HG02571 (cell line): ENCODE data around the gene B3GALT5.

Experiments
- ATAC-seq: cut with Tn5 transposase; IDR thresholded peaks from one replicate; pipeline ENCODE4 v1.9.1; 2021; ENCODE audit warnings: mild to moderate bottlenecking, moderate library complexity; ENCODE audit not compliant: unreplicated experiment

Gene B3GALT5

GRCh38 chr21:39641827-39642450, 29.2 kb downstream of the B3GALT5 start:
- no peak for ATAC-seq

GRCh38 chr21:39644062-39644560, 31.4 kb downstream of the B3GALT5 start:
- ATAC-seq, result no peak

DNA sequence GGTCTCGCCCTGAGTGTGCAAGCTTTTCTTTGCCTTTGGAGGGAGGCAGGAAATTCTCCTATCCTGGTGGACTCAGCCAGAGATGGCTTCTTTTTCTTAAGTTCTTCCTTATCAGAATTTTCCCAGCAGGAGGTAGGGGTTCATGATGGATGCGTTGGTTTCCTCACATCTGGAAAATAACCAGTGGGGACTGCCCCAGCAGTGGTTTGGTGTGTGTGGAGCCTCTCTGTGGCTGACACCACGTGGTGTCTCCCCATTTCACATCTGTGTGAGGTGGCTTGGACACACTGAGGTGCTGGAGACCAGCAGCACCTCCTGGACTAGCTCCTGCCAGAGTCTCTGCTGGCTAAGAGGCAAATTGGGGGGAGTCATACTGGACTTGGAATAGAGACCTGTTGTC, 32.6 kb downstream of the B3GALT5 start:
- no peak for ATAC-seq

- no peak for ATAC-seq
These were observed 34.7 kb downstream of the B3GALT5 start for GRCh38 chr21:39647476-39647875.

DNA sequence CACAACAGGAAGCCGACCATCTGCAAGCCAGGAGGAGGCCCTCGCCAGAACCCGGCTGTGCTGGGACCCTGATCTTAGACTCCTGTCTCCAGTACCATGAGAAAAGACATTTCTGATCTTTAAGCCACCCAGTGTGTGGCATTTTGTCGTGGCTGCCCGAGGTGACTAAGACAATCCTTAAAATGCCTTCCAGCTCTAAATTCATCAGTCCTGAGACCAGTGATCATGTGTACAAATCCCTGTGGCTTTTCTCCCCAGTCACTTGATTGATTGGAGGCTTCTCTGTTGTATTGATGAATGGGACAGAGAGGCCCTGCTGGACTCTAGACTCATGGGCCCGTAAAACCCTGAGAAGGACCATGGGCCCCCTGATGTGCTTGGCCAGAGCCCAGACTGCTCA, 36.1 kb downstream of the B3GALT5 start:
- ATAC-seq, result no peak

GRCh38 chr21:39649526-39649925, 36.8 kb downstream of the B3GALT5 start:
- no peak for ATAC-seq

DNA sequence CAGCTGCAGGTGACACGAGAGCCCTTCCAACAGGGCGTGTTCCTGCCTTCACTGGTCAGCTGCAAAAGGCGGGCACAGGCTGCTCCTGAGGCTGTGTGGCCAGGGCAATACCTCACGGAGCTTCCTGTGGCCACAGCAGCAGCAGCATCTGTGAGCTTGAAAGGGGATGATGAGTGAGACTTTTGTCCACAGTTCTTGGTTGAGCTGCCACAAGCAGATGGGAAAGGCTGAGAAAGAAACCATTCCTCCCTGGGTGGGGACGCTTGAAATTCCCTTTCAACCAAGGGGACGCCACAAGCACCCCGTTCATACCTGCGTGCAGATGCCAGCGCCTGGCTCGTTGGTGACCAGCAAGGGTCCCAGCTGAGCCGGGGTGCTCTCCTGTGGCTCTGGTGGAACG, 37.6 kb downstream of the B3GALT5 start:
- ATAC-seq, result no peak

DNA sequence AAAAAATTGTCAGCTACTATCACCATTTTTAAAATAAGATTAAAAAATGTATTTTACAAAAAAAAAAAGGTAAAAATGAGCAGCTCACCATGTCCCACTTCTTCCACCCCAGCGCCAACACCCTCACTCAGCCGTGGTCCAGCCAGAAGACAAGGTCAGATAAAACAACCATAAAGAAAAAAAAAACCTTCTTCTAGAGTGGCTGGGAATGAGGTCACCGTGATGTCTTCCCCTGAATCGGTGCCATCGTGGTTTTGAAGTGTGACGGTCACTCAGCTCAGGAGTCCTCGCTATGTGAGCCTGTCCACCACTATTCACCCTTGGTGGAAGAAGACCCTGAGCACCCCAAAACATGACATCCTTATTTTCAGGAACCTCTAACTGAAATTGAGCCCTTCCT, 38.1 kb downstream of the B3GALT5 start:
- ATAC-seq, result no peak

GRCh38 chr21:39651206-39651605, 38.5 kb downstream of the B3GALT5 start:
- ATAC-seq, result no peak

DNA sequence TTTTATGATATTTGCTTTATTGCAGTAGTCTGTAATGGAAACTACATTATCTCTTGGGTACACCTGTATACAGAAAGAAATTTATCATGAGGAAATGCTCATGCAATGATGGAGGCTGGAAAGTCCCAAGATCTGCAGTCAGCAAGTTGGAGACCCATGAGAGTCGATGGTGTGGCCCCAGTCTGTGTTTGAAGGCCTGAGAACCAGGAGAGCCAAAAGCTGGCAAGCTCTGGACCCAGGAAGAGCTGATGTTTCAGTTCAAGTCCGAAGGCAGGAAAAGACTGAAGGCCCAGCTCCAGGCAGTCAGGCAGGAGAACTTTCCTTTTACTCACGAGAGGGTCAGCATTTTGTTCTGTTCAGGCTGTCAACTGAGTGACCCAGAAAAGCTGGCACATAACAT, 42.2 kb downstream of the B3GALT5 start:
- no peak for ATAC-seq

DNA sequence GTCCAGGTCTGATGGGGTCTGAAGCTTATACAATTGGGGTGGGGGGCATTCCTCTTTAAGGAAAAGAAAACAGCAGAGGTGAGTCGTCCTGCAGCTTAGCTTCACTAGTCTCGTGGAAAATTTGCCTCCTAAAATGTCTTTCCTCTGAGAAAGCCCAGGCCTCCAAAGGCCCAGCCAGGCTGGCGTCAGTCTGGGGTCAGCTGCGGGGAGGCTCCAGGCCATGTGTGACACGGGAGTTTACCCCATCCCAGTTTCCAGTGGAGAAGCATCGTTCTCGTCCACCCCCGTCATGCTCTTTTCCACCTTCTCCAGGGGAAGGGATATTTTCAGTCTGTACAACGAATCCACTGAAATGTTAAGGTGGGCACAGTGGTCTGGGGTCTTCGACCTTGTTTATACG, 42.8 kb downstream of the B3GALT5 start:
- no peak for ATAC-seq

DNA sequence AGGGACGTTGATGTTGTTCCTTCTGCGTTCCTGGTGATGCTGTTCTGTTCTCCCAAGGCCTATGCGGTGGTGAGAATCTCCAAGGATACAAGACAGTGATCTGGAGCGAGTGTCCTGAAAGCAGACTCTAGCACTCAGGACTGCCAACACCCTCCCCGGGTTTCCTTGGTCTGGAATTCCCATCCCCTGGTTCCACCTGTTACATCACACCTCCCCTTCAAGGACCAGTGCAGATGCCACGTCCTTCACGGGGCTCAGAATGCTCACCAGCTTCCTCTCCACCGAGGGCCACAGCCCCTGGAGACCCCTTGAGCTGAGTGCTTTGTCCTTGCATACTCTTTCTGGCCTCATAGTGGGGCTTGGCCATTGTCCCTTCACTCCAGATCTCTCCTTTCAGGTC, 43.5 kb downstream of the B3GALT5 start:
- no peak for ATAC-seq

DNA sequence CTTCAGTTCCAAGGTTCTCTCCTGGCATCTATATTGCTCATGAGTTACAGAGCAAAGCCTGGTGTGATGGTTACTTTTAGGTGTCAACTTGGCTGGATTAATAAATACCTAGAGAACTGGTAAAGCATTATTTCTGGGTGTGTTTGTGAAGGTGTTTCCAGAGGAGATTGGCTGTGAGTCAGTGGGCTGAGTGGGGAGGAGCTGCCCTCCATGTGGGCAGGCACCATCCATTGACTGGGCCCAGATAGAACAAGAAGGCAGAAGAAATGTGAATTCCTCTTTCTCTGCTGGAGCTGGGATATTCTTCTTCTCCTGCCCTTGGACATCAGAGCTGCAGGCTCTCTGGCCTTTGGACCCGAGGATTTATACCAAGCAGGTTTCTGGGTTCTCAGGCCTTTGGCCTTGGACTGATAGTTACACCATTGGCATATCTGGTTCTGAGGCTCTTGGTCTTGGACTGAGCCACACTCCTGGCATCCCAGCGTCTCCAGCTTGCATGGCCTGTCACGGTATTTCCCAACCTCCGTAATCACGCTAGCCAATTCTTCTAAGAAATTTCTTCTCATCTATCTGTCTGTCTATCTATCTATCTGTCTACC, 44.5 kb downstream of the B3GALT5 start:
- ATAC-seq, result no peak

GRCh38 chr21:39658066-39658465, 45.3 kb downstream of the B3GALT5 start:
- no peak for ATAC-seq

GRCh38 chr21:39659070-39659815, 46.5 kb downstream of the B3GALT5 start:
- no peak for ATAC-seq

DNA sequence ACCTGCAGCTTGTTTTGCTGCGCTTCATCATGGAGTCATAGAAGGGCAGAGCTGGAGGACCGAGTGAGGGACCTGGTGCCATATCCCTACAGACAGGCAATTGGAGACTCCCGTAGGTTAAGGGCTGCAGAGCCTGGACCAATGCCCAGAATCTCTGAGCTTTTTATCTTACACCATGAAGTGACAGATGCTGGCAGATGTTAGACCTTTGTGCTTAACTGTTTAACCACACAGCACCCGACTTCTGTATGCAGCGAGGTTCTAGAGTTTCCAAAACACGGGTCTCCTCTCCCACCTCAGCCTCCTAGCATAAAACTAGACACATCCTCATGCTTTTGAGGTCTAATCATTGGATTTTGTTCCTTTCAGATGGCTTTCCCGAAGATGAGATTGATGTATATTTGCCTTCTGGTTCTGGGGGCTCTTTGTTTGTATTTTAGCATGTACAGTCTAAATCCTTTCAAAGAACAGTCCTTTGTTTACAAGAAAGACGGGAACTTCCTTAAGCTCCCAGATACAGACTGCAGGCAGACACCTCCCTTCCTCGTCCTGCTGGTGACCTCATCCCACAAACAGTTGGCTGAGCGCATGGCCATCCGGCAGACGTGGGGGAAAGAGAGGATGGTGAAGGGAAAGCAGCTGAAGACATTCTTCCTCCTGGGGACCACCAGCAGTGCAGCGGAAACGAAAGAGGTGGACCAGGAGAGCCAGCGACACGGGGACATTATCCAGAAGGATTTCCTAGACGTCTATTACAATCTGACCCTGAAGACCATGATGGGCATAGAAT, 47.6 kb downstream of the B3GALT5 start:
- ATAC-seq, result no peak

DNA sequence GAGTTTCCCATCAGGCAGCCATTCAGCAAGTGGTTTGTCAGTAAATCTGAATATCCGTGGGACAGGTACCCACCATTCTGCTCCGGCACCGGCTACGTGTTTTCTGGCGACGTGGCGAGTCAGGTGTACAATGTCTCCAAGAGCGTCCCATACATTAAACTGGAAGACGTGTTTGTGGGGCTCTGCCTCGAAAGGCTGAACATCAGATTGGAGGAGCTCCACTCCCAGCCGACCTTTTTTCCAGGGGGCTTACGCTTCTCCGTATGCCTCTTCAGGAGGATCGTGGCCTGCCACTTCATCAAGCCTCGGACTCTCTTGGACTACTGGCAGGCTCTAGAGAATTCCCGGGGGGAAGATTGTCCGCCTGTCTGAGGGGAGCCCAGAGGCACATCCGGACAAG, 48.4 kb downstream of the B3GALT5 start:
- no peak for ATAC-seq

- ATAC-seq, result no peak
These were observed 49.0 kb downstream of the B3GALT5 start for GRCh38 chr21:39661740-39662139.

- ATAC-seq, result no peak
These were observed 49.7 kb downstream of the B3GALT5 start for GRCh38 chr21:39662411-39662953.

GRCh38 chr21:39663066-39663465, 50.3 kb downstream of the B3GALT5 start:
- no peak for ATAC-seq
